RPMI7951 (cell line): ENCODE measurements around the gene CDK13. TPM values are rescaled to one million over a fixed set of nuclear protein-coding genes. Genes with fewer than 3 reads are reported as not detected.
"Not testable (repeated sequence)": the region's sequence is repeated elsewhere in the genome, so short reads cannot be mapped to it uniquely, and the experiment has no call there.

Source experiments
- DNase-seq: peaks from one replicate; pipeline ENCODE4 v3.0.0-alpha.2; 2012; ENCODE audit warnings: low read depth
- total RNA-seq: library from RNA; depleted of rRNA; stranded (reverse); fragments of >200 nt; shearing (Covaris generic); gene quantifications from 2 replicates; pipeline ENCODE4 v1.2.3, GENCODE V29; 2014; rRNA removed

The CDK13 gene
- total RNA-seq, 1 experiment from 2014 or later = 43.1 TPM

DNA sequence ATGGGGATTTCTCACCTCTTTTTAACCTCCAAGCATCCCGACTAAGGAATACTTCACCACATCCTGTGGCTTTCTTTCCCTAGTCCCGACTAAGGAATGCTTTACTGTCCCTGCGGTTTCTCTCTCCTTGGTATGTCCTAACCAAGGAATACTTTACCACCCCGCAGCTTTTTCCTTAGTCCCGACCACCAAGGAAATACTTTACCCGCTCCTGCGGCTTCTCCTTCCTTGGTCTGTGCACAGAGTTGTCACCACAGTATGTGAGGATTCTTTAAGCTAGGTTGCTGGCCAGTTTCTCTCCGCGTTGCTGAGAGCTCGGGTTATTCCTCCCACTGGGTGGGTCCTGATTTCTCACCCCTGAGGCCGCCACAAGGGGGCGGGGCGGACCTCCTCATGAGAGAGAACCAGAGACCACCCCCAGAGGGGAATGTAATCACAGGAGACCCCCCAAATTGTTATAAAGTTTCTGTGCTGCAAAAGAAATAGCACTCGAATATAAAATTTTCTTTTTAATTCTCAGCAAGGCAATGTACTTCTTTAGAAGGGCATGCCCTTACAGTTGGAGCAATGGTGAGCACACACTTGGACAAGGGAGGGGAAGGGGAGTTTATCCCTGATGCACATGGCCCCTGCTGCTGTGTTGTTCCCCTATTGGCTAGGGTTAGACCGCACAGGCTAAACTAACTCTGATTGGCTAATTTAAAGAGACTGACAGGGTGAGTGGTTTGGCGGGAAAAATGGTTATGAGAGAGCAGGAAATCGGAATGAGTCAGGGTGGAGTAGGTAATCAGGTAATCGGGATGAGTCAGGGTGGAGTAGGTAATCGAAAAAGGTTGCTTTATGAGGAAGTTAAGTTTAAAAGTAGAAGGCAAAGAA, 197.6 kb downstream of the CDK13 start:
- peak; percentile 90 for DNase-seq

DNA sequence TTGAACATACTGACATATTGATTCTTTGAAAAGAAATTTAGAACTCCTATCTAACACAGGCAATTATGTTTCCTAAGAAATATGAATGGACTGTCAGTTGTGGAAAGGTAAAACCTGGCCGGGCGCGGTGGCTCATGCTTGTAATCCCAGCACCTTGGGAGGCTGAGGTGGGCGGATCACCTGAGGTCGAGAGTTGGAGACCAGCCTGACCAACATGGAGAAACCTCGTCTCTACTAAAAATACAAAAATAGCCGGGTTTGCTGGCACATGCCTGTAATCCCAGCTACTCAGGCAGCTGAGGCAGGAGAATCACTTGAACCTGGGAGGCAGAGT, 198.2 kb downstream of the CDK13 start:
- DNase-seq = not testable (repeated sequence)

DNA sequence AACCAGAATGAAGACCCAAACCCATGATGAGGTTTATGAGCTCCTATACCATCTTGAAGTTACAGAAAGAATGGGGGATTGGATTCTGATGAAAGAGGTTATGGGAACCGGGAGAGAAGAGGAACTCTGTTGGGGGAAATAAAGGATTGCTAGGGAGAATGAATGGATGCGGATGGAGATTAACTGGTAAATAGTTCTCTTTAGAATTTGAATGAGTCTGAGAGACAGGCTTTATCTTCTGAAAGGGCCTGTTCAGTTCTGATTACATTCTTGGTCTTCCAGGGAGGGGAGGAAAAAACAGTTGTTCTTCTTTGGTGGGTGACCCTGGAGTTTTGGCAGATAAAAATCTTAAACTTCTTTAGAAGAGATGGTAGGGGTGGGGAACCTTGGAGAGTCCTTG, 198.6 kb downstream of the CDK13 start:
- no peak for DNase-seq

Other genes with a start within 250 kb of the CDK13 start
- gene MPLKIP, start 184.4 kb downstream of the CDK13 start, total RNA-seq = 80.3 and 93.7 TPM in 2 replicates
- gene SUGCT, start 184.7 kb downstream of the CDK13 start, total RNA-seq = 10.7 and 12.4 TPM in 2 replicates